OCI-LY3 (cell line): ENCODE measurements around the gene F12.

Experiments
- H2AFZ ChIP-seq: fragments of 200-600, 300-600 bp; shearing (Covaris generic); 2 replicates; pipeline ENCODE4 v1.6.0; 2014; ENCODE audit warnings: antibody characterized with exemption, low read depth, low read length
- H3K27ac ChIP-seq: fragments of 200-600, 300-600 bp; sonication (generic); 2 replicates; pipeline ENCODE4 v1.5.1; 2014; ENCODE audit warnings: mild to moderate bottlenecking, low read length, moderate library complexity, mixed read lengths
- H3K27me3 ChIP-seq: fragments of 200-600, 300-600 bp; sonication (generic); 2 replicates; pipeline ENCODE4 v1.6.1; 2014; ENCODE audit warnings: low read depth, low read length, mixed read lengths
- H3K36me3 ChIP-seq: fragments of 200-600, 300-600 bp; sonication (generic); replicated peaks from 2 replicates; pipeline ENCODE3; 2014; ENCODE audit warnings: low read depth, low read length, mixed read lengths
- H3K4me1 ChIP-seq: fragments of 300-600, 200-600 bp; sonication (generic); 2 replicates; pipeline ENCODE4 v1.6.1; 2014; ENCODE audit warnings: low read length, mixed read lengths
- H3K4me2 ChIP-seq: fragments of 200-600, 300-600 bp; sonication (generic); 2 replicates; pipeline ENCODE4 v1.6.1; 2014; ENCODE audit warnings: low read length, mixed read lengths
- H3K4me3 ChIP-seq: fragments of 300-600, 200-600 bp; sonication (generic); 2 replicates; pipeline ENCODE4 v1.5.1; 2014; ENCODE audit warnings: antibody characterized with exemption, mild to moderate bottlenecking, low read length, moderate library complexity
- H3K79me2 ChIP-seq: fragments of 300-600, 200-600 bp; shearing (Covaris generic); 2 replicates; pipeline ENCODE4 v1.6.1; 2014; ENCODE audit warnings: mild to moderate bottlenecking, low read length, mixed read lengths
- H3K9ac ChIP-seq: fragments of 300-600, 200-600 bp; shearing (Covaris generic); 2 replicates; pipeline ENCODE4 v1.6.0; 2014; ENCODE audit warnings: mild to moderate bottlenecking, low read length, moderate library complexity
- H3K9me3 ChIP-seq: fragments of 200-600, 300-600 bp; shearing (Covaris generic); 2 replicates; pipeline ENCODE4 v1.6.1; 2014; ENCODE audit warnings: low read length, mixed read lengths; ENCODE audit not compliant: insufficient read depth
- H4K20me1 ChIP-seq: fragments of 200-600, 300-600 bp; sonication (generic); 2 replicates; pipeline ENCODE4 v1.6.1; 2016; ENCODE audit warnings: low read length, mixed read lengths; ENCODE audit not compliant: insufficient read depth
- CTCF ChIP-seq: fragments of 200-600, 300-600 bp; sonication (generic); IDR thresholded peaks from 2 replicates; pipeline ENCODE4 v1.5.1; 2014; ENCODE audit warnings: antibody characterized with exemption, low read length, low read depth
- EZH2phosphoT487 ChIP-seq: fragments of 200-600 bp; shearing (Covaris generic); IDR thresholded peaks from 2 replicates; pipeline ENCODE4 v1.6.1; 2018; ENCODE audit warnings: antibody characterized with exemption, mixed run types, low read depth

F12 gene

DNA sequence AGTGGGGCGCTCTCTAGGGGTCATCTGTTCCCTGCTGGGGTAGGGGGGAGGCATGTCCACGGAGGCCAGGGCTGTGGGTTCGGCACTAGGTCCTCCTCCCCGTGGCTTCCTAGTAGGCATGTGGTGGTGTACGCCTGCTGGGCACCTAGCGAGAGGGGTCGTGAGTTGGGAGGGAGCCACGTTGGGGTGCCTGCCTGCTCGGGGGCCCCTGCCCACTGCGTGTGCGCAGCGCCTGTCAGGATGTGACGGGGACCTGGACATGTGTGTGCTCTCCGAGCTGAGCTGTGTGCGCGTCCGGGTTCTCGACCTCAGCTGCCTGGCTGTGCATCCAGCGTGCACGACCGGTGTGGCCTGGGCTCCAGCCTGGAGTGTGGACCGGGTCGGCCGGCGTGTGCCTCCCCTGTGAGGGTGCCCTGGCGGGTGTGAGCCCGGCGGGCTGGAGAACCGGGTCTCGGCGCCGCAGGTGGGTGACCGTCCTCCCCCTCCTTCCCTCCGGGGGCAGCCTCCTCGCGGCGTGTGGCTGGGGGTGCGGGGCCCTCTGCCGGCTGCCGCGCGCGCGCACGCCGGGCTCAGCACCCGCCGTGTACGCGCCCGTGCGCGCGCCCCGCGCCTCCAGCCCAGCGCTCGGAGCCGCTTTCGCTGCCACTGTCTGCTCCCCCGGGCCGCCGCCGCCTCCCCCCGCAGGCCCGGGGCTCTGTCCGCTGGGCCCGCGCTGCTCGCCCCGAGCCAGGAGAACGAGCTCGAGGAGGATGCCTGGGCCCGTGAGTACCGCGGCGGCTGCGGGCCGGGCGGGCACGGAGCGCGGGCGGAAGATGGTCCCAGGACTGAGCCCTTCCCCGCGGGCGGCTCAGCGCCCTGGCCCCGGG, 37.1 kb upstream of the F12 start, which contains the start of gene PRR7:
PRR7 (plus strand) TSS at position 615 of the 866 bp plus-strand sequence. CDS start 8,254 bp downstream, outside the sequence.
- no peaks in the 10 kb centered on the region for H3K36me3 ChIP-seq
- H3K4me3 ChIP-seq = peak within 1 kb of the TSS; percentile 81
- H4K20me1 ChIP-seq = no peaks in the 10 kb centered on the region
- peak within 1 kb of the TSS; percentile 100 for H3K4me2 ChIP-seq
- H3K4me1 ChIP-seq = peaks cover 35% of the 10 kb centered on the region
- TF ChIP-seq EZH2phosphoT487 = no peak
- TF ChIP-seq CTCF = no peak
- H3K9ac ChIP-seq = peak within 1 kb of the TSS; percentile 78
- no peak within 1 kb of the TSS for H3K27ac ChIP-seq
- H3K79me2 ChIP-seq = no peaks in the 10 kb centered on the region
- H3K9me3 ChIP-seq = no peaks in the 10 kb centered on the region
- peak within 1 kb of the TSS; percentile 47 for H2AFZ ChIP-seq
- H3K27me3 ChIP-seq = no peaks in the 10 kb centered on the region

DNA sequence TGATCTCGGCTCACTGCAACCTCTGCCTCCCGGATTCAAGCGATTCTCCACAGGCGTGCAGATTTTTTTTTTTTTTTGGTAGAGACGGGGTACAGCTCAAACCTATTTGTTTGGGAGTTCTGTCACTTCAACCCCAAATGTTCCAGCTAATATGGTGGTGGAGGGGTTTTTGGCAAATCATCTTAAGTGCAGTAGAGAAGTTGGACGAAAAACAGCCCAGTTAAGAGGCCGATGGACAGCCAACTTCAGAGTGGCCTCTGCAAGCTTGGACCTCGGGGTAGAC, 36.5 kb upstream of the F12 start:
- no peaks in the 10 kb centered on the region for H4K20me1 ChIP-seq

GRCh38 chr5:177445052-177445916, 35.9 kb upstream of the F12 start:
- Histone ChIP-seq H3K4me2 (peak overlapping the region; percentile 100), H3K9me3 (no peaks in the 10 kb centered on the region), H3K9ac (peak overlapping the region; percentile 78), H3K4me1 (peaks cover 35% of the 10 kb centered on the region), H3K27ac (no peak overlapping the region), H3K79me2 (no peaks in the 10 kb centered on the region), H3K36me3 (no peaks in the 10 kb centered on the region), H4K20me1 (no peaks in the 10 kb centered on the region), H3K4me3 (peak overlapping the region; percentile 81), H3K27me3 (no peaks in the 10 kb centered on the region), H2AFZ (no peak overlapping the region)
- no peak for TF ChIP-seq CTCF
- TF ChIP-seq EZH2phosphoT487 = no peak

More for the DNA sequence above, 36.5 kb upstream of the F12 start:
- Histone ChIP-seq H3K4me2 (peak overlapping the region; percentile 100), H3K36me3 (no peaks in the 10 kb centered on the region), H3K79me2 (no peaks in the 10 kb centered on the region), H3K27ac (no peak overlapping the region), H3K27me3 (no peaks in the 10 kb centered on the region), H3K9ac (peak overlapping the region; percentile 78), H3K9me3 (no peaks in the 10 kb centered on the region), H2AFZ (0 out of 2 replicates have a peak overlapping the region, but pooled peaks have one; percentile 47), H3K4me1 (peaks cover 35% of the 10 kb centered on the region), H3K4me3 (peak overlapping the region; percentile 81)
- TF ChIP-seq EZH2phosphoT487 = no peak
- no peak for TF ChIP-seq CTCF
